A549 treated with RU486 at 1 μM for 4 hours (cell line): ENCODE results near the gene CEP104. TPM values are rescaled to one million over a fixed set of nuclear protein-coding genes. Genes with fewer than 3 reads are reported as not detected.

Experiments
- total RNA-seq: library from RNA; stranded (reverse); fragments of 200-300 nt; extraction: Qiagen RNA extraction; gene quantifications from 5 replicates; pipeline ENCODE4 v1.2.3, GENCODE V29; 2022; ENCODE audit warnings: low read depth

The CEP104 gene
- total RNA-seq, result 13.7 to 21.0 TPM (median 16.8 TPM) in 5 replicates

DNA sequence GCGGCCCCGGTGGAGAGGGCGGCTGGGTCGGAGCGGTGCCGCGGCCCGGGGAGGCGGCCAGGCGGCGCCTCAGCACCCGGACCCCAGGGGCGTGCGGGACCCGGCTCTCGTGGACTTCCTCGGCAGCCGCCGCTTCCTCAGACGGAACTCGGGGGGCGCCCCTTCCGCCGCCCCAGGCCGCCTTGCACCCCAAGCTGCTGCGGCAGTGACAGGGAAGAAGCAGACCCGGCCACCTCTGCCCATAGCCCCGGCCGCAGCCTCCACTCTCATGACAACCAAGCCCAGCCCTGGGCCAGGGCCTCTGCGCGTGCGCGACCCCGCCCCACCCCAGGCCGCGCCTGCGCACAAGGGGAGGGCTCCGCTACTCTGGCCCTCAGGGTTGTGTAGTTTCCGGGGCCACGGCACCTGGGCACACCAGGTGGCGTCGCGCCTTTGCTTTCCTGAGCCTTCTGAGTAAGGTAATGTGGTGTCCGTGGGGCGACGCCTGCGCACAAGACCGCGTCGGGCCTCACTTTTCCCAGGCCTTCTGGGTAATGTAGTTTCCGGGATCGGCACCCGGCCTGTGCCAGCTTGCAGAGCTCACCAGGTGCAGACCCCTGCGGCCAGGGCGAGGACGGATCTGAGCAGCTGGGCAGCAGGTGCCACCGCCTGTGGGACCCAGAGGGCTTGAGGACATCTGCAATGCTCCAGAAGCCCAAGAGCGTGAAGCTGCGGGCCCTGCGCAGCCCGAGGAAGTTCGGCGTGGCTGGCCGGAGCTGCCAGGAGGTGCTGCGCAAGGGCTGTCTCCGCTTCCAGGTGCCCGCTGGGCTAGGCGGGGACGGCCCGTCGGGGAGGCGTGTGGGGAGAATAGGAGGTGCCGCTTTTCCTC is at the start of gene CEP104, which contains the start of gene DFFB:
Gene CEP104 (minus strand): TSS at position 289 of the 868 bp plus-strand sequence. CDS start 4,804 bp downstream, outside the sequence.
Gene DFFB (plus strand): TSS at position 554 of the 868 bp plus-strand sequence. CDS start 128 bp downstream, at position 682.

GRCh38 chr1:3900150-3900968 is 43.3 kb upstream of the CEP104 start, which contains the start of gene C1orf174:
Gene C1orf174, minus strand, starts transcription at chr1:3900272. Its CDS starts 86 bp downstream, at chr1:3900186.

DNA sequence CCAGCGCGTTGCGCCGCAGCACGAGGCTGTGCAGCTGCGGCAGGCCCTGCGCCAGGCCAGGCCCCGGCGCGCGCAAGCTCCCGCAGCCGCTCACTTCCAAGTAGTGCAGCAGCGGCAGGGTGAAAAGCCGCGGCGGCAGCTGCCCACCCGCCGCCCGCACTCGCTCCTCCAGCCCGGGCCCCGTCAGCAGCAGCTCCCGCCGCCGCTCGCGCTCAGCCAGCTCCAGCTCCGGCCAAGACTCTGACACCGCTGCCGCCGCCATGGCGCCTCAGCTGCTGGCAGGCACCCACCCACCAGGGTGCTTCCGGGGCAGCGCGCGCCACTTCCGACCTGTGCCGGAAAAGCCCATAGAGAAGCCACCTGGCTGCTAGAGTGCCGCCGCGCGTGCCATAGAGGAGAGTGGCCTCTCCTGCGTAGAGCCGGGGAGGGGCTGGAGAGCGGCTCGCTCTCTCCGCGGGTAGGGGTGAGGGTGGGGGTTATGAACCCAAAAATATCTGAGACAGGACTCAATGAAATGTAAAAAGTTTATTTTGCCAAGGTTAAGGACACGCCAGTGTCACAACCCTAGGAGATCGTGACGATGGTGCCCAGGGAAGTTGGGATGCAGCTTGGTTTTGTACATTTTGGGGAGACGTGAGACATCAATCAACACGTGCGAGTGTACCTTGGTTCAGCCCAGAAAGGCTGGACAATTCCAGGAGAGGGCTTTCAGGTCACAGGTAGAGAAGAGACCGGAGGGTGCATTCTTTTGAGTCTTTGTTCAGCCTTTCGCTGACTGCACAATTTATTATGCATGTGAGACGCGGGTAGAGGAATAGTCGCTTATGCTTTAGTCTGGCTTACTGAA is 60.6 kb downstream of the CEP104 start, which contains the start of gene LRRC47:
Gene LRRC47 (minus strand): TSS at position 284 of the 847 bp plus-strand sequence. CDS start 22 bp downstream, at position 262.

DNA sequence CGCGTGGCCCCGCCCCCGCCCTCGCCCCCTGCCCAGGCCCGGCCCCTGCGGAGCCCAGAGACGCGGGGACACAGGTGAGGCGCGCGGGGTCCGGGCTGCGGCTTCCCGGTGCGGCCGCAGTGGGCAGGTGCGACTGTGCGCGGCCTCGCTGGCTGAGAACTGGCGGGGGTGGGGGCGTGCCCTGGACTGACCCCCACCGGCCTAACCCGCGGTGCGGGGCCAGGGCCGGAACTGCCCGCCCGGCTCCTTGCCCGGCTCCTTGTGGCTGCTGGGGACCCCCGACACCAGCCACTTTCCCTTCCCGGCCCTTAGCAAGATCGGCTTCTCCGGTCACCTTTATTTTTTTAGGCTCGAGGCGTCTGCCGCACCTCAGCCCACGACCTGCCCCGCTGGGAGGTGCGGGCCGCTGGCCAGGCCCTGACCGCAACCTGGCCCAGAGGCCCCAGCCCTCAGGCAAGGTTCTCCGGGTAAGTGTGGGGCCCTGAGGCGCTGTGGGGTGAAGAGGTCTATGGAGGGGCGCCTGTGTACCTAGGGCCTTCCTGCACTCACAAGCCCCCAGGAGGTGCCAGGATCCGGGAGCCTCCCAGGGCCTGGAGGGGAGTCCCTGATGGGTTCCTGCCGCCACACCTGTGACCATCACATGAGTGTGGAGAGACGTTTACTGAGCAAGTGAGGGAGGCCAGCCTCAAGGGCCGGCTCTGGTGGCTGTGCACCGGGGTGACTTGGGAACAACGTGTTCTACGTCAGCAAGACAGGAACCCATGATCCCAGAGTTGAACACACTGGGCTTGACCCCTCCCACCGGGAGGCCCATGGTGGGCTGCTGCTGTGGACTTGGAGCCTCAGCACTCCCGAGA is 84.1 kb downstream of the CEP104 start, which contains the start of gene SMIM1:
Gene SMIM1 (plus strand): TSS at position 35 of the 857 bp plus-strand sequence. CDS start 2,625 bp downstream, outside the sequence.

Other genes with a start within 250 kb of the CEP104 start
- gene MEGF6, start 245.7 kb downstream of the CEP104 start, total RNA-seq, result 5.0 to 13.2 TPM (median 9.8 TPM) in 5 replicates
- 22.5 to 26.7 TPM (median 25.9 TPM) in 5 replicates for gene TPRG1L, start 232.2 kb downstream of the CEP104 start, total RNA-seq
- 14.2 to 20.9 TPM (median 18.6 TPM) in 5 replicates for gene WRAP73, start 207.1 kb downstream of the CEP104 start, total RNA-seq
- gene TP73, start 204.7 kb downstream of the CEP104 start, total RNA-seq, result 0.33 to 0.64 TPM (median 0.47 TPM) in 5 replicates
- gene CCDC27, start 104.8 kb downstream of the CEP104 start, total RNA-seq, result not detected in 5 replicates
- gene SMIM1, start 84.5 kb downstream of the CEP104 start, total RNA-seq, result 1.1 to 2.1 TPM (median 1.4 TPM) in 4 of 5 replicates, not detected in the other
- gene LRRC47, start 60.7 kb downstream of the CEP104 start, total RNA-seq, result 32.1 to 38.0 TPM (median 34.4 TPM) in 5 replicates
- 2.9 to 4.1 TPM (median 3.9 TPM) in 5 replicates for gene DFFB, start 265 bp upstream of the CEP104 start, total RNA-seq
- gene C1orf174, start 43.1 kb upstream of the CEP104 start, total RNA-seq, result 20.4 to 24.7 TPM (median 24.0 TPM) in 5 replicates